SU-DHL-6 (cell line): ENCODE results near the gene ZCRB1.
"Not testable (repeated sequence)": the region's sequence is repeated elsewhere in the genome, so short reads cannot be mapped to it uniquely, and the experiment has no call there.

ENCODE experiments used
- H2AFZ ChIP-seq: fragments of 200-600 bp; sonication (generic); 2 replicates; pipeline ENCODE4 v1.6.1; 2014; ENCODE audit warnings: low read depth, mild to moderate bottlenecking, moderate library complexity, mixed read lengths, antibody characterized with exemption, low read length; ENCODE audit not compliant: severe bottlenecking
- H3F3A ChIP-seq: fragments of 200-600 bp; shearing (Covaris generic); 2 replicates; pipeline ENCODE4 v1.6.0; 2016; ENCODE audit warnings: antibody characterized with exemption, mild to moderate bottlenecking; ENCODE audit not compliant: insufficient read depth
- H3K27ac ChIP-seq: fragments of 200-600 bp; sonication (generic); 2 replicates; pipeline ENCODE4 v1.5.1; 2016; ENCODE audit warnings: low read depth, mild to moderate bottlenecking, low read length, moderate library complexity, mixed read lengths
- H3K27me3 ChIP-seq: fragments of 200-600 bp; sonication (generic), shearing (Covaris generic); 2 replicates; pipeline ENCODE4 v1.6.0; 2014; ENCODE audit warnings: mild to moderate bottlenecking, low read length
- H3K36me3 ChIP-seq: fragments of 200-600 bp; sonication (generic); 2 replicates; pipeline ENCODE4 v1.6.1; 2014; ENCODE audit warnings: mild to moderate bottlenecking, low read length, mixed read lengths
- H3K4me2 ChIP-seq: fragments of 300-600, 200-600 bp; shearing (Covaris generic), sonication (generic); 2 replicates; pipeline ENCODE4 v1.6.0; 2014; ENCODE audit warnings: low read length, low read depth, mild to moderate bottlenecking; ENCODE audit not compliant: poor library complexity, severe bottlenecking
- H3K4me3 ChIP-seq: fragments of 200-600 bp; sonication (generic); 2 replicates; pipeline ENCODE4 v1.5.1; 2014; ENCODE audit warnings: antibody characterized with exemption, low read length, mild to moderate bottlenecking, mixed read lengths; ENCODE audit not compliant: insufficient read depth, poor library complexity, severe bottlenecking
- H3K79me2 ChIP-seq: fragments of 200-600 bp; sonication (generic); 2 replicates; pipeline ENCODE4 v1.6.1; 2014; ENCODE audit warnings: mild to moderate bottlenecking, low read length, moderate library complexity; ENCODE audit not compliant: insufficient read depth
- H3K9ac ChIP-seq: fragments of 200-600 bp; sonication (generic); 2 replicates; pipeline ENCODE4 v1.7.0; 2014; ENCODE audit warnings: mild to moderate bottlenecking, low read length
- H3K9me2 ChIP-seq: fragments of 200-600 bp; sonication (generic); replicated peaks from 2 replicates; pipeline ENCODE4 v1.6.1; 2014; ENCODE audit warnings: low read length; ENCODE audit not compliant: insufficient read depth
- H3K9me3 ChIP-seq: fragments of 200-600 bp; sonication (generic); 2 replicates; pipeline ENCODE4 v1.6.1; 2014; ENCODE audit warnings: low read length, mixed read lengths; ENCODE audit not compliant: insufficient read depth
- H4K20me1 ChIP-seq: fragments of 200-600 bp; sonication (generic); 2 replicates; pipeline ENCODE4 v1.6.1; 2014; ENCODE audit warnings: low read depth, mild to moderate bottlenecking, antibody characterized with exemption, low read length, moderate library complexity, mixed read lengths
- EZH2phosphoT487 ChIP-seq: fragments of 200-600 bp; sonication (generic), shearing (Covaris generic); conservative IDR thresholded peaks from 2 replicates; pipeline ENCODE4 v1.6.1; 2018; ENCODE audit warnings: mild to moderate bottlenecking, antibody characterized with exemption, low read length, moderate library complexity, mixed read lengths
- TF ChIP-seq, protein P1 (sequence below): fragments of 200-600 bp; sonication (generic); IDR thresholded peaks from one replicate; pipeline ENCODE4 v1.5.1; 2017; ENCODE audit warnings: antibody characterized with exemption, mild to moderate bottlenecking, low read length, moderate library complexity; ENCODE audit not compliant: insufficient read depth, poor library complexity, severe bottlenecking

Gene ZCRB1

DNA sequence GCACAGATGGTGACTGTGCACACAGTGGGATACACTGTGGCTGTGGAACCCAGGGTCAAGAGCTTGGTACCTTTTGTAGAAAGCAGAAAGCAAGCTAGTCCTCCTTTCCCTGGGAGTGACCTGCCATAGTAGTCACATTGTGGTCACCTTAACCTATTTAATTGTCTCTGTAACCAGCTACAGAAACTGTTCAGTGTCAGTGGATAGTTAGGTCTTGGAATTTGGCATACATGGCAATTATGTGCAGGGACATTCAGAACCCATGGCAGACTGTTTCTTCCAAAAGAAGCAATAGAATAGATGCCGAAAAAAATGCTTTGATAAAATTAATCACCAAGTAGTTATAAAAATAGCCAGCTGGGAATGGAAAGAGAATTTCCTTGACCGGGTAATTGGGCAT, 30.4 kb upstream of the ZCRB1 start:
- H3K79me2 ChIP-seq: peaks cover 12% of the 10 kb centered on the region
- H3K9me3 ChIP-seq: no peaks in the 10 kb centered on the region
- no peak overlapping the region for H3K4me3 ChIP-seq
- H3K9ac ChIP-seq: no peak overlapping the region
- TF ChIP-seq, protein P1, sequence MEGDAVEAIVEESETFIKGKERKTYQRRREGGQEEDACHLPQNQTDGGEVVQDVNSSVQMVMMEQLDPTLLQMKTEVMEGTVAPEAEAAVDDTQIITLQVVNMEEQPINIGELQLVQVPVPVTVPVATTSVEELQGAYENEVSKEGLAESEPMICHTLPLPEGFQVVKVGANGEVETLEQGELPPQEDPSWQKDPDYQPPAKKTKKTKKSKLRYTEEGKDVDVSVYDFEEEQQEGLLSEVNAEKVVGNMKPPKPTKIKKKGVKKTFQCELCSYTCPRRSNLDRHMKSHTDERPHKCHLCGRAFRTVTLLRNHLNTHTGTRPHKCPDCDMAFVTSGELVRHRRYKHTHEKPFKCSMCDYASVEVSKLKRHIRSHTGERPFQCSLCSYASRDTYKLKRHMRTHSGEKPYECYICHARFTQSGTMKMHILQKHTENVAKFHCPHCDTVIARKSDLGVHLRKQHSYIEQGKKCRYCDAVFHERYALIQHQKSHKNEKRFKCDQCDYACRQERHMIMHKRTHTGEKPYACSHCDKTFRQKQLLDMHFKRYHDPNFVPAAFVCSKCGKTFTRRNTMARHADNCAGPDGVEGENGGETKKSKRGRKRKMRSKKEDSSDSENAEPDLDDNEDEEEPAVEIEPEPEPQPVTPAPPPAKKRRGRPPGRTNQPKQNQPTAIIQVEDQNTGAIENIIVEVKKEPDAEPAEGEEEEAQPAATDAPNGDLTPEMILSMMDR: no peak
- no peak for TF ChIP-seq EZH2phosphoT487
- no peak overlapping the region for H2AFZ ChIP-seq
- no peaks in the 10 kb centered on the region for H3K27me3 ChIP-seq
- no peak overlapping the region for H3K27ac ChIP-seq
- 0 out of 2 replicates have a peak, but pooled peaks cover 4% of the 10 kb centered on the region for H4K20me1 ChIP-seq
- H3K9me2 ChIP-seq: no peaks in the 10 kb centered on the region
- H3K36me3 ChIP-seq: peaks cover 28% of the 10 kb centered on the region; the same call in 1 of the 2 replicates
- no peak overlapping the region for H3K4me2 ChIP-seq
- H3F3A ChIP-seq: no peaks in the 10 kb centered on the region

DNA sequence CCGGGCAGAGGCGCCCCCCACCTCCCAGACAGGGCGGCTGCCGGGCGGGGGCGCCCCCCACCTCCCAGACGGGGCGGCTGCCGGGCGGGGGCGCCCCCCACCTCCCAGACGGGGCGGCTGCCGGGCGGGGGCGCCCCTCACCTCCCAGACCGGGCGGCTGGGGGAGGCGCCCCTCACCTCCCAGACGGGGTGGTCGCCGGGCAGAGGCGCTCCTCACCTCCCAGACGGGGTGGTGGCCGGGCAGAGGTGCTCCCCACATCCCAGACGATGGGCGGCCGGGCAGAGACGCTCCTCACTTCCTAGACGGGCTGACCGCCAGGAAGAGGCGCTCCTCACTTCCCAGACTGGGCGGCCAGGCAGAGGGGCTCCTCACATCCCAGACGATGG, 24.1 kb upstream of the ZCRB1 start:
- H3K36me3 ChIP-seq: peaks cover 12% of the 10 kb centered on the region; the same call in 1 of the 2 replicates

DNA sequence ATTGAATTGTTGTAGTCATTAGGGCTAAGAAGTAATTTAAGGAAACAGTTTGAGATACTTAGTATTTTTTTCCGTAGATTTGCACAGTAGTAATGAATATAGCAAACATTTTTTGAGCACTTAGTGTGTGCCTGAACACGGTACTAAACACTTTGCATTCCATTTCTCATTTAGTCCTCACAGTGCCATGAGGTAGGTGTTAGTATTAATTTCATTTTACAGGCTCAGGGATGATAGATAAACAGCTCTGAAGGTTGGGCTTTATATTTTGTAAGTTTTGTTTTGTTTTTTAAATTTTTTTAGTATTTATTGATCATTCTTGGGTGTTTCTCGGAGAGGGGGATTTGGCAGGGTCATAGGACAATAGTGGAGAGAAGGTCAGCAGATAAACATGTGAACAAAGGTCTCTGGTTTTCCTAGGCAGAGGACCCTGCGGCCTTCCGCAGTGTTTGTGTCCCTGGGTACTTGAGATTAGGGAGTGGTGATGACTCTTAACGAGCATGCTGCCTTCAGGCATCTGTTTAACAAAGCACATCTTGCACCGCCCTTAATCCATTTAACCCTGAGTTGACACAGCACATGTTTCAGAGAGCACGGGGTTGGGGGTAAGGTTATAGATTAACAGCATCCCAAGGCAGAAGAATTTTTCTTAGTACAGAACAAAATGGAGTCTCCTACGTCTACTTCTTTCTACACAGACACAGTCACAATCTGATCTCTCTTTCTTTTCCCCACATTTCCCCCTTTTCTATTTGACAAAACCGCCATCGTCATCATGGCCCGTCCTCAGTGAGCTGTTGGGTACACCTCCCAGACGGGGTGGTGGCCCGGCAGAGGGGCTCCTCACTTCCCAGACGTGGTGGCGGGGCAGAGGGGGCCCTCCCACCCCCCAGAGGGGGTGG, 23.5 kb upstream of the ZCRB1 start:
- H3K9ac ChIP-seq, H3F3A ChIP-seq, H2AFZ ChIP-seq, H3K36me3 ChIP-seq, H3K4me3 ChIP-seq, H3K27ac ChIP-seq, H3K27me3 ChIP-seq, H3K9me3 ChIP-seq, H3K4me2 ChIP-seq, H3K9me2 ChIP-seq: not testable (repeated sequence)
- H4K20me1 ChIP-seq: 0 out of 2 replicates have a peak, but pooled peaks cover 15% of the 10 kb centered on the region
- peaks cover 60% of the 10 kb centered on the region for H3K79me2 ChIP-seq

More for the DNA sequence above, 24.1 kb upstream of the ZCRB1 start:
- not testable (repeated sequence) for H3K9me3 ChIP-seq, H2AFZ ChIP-seq, H3F3A ChIP-seq, H3K4me2 ChIP-seq, H3K4me3 ChIP-seq, H3K9ac ChIP-seq, H3K27ac ChIP-seq, H3K9me2 ChIP-seq, H3K27me3 ChIP-seq
- Histone ChIP-seq H3K79me2 (peaks cover 57% of the 10 kb centered on the region), H4K20me1 (0 out of 2 replicates have a peak, but pooled peaks cover 15% of the 10 kb centered on the region)

DNA sequence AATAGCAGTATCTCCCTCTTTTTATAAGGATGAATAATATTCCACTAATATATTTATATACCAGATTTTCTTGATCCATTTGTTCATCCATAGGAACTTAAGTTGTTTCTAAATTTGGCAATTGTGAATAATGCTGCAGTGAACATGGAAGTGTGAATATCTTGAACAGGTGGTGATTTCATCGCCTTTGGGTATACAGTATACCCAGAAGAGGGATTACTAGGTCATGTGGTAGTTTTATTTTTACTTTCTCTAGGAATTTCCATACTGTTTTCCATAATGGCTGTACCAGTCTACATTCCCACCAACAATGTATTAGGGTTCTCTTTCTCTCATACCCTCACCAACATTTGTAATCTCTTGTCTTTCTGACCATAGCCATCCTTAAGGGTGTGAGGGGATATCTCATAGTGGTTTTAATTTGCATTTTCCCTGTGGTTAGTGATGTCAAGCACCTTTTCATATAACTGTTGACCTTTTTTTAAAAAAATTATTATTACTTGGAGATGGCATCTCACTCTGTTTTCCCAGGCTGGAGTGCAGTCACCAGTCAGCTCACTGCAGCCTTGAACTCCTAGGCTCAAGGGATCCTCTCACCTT, 20.6 kb upstream of the ZCRB1 start:
- peaks cover 8% of the 10 kb centered on the region; the same call in 1 of the 2 replicates for H3F3A ChIP-seq
- H3K27me3 ChIP-seq: no peaks in the 10 kb centered on the region
- H3K4me2 ChIP-seq: no peak overlapping the region
- H3K36me3 ChIP-seq: peaks cover 14% of the 10 kb centered on the region; the same call in 1 of the 2 replicates
- no peaks in the 10 kb centered on the region for H3K9me2 ChIP-seq
- H3K9ac ChIP-seq: no peak overlapping the region
- H3K79me2 ChIP-seq: peaks cover 84% of the 10 kb centered on the region
- no peak for TF ChIP-seq EZH2phosphoT487
- TF ChIP-seq, protein P1: no peak
- H3K4me3 ChIP-seq: no peak overlapping the region
- no peak overlapping the region for H2AFZ ChIP-seq
- H3K27ac ChIP-seq: no peak overlapping the region
- peaks cover 21% of the 10 kb centered on the region for H4K20me1 ChIP-seq
- H3K9me3 ChIP-seq: no peaks in the 10 kb centered on the region
